ENCODE measurements around the gene ZFP36L2.

DNA sequence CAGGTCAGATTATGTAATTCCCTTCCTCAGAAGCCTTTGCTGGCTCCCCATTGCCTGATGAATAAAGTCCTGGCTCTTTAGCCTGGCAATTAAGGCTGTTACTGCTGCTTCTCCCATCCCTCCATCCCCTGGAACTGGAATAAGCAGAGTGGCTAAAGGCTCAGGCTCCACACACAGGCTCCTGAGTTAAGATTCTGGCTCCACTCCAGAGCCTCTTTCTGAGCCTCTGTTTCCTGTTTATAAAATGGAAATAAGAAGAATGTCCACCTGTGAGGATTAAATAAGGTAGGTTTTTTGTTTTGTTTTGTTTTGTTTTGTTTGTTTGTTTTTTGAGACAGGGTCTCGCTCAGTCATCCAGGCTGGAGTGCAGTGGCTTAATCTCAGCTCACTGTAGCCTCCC, 50.0 kb downstream of the ZFP36L2 start:
- no peak for TF ChIP-seq POLR2A (IDR thresholded peaks at IDR 0.05)
- TF ChIP-seq, protein P1, sequence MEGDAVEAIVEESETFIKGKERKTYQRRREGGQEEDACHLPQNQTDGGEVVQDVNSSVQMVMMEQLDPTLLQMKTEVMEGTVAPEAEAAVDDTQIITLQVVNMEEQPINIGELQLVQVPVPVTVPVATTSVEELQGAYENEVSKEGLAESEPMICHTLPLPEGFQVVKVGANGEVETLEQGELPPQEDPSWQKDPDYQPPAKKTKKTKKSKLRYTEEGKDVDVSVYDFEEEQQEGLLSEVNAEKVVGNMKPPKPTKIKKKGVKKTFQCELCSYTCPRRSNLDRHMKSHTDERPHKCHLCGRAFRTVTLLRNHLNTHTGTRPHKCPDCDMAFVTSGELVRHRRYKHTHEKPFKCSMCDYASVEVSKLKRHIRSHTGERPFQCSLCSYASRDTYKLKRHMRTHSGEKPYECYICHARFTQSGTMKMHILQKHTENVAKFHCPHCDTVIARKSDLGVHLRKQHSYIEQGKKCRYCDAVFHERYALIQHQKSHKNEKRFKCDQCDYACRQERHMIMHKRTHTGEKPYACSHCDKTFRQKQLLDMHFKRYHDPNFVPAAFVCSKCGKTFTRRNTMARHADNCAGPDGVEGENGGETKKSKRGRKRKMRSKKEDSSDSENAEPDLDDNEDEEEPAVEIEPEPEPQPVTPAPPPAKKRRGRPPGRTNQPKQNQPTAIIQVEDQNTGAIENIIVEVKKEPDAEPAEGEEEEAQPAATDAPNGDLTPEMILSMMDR (IDR thresholded peaks at IDR 0.05) = no peak
